Activated T-cell treated with anti-CD3 and anti-CD28 coated beads for 24 hours (primary cell): Measurements from ENCODE around the gene ATR.

ENCODE experiments used
- DNase-seq: peaks from one replicate; pipeline ENCODE4 v3.0.0-alpha.2; 2020; ENCODE audit warnings: low read depth

ATR gene

DNA sequence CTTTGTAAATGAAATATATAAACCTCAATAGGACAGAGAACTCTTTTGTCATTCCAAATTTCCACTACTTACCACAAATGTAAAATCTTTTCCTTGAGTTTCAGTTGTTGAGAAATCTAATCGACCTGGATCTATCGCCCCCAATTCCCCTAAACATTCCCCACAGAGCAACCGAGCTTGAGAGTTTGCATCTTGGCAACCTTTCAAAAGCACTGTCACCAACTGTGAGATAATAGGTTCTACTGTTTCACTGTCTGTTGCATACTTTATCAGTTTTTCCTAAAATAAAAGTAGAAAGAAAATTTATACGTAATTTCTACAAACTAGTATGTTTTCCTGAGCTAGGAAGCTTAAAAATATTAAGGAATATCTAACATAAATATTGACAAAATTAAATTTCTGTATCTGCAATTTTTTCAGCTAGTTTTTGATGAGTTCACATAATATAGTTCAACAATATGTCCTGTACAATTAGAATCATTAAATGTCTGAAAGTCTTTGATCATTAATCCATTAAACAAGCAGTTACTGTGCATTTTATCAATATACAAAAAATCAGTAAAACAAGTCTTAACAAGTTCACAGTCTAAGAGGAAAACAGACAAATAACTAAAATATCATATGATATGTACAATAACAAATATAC is 54.5 kb downstream of the ATR start:
- DNase-seq, result no peak

- DNase-seq, result no peak
These were observed 69.5 kb downstream of the ATR start for GRCh38 chr3:142509079-142509478.

GRCh38 chr3:142507241-142507640 is 71.3 kb downstream of the ATR start:
- no peak for DNase-seq

- DNase-seq, result no peak
These were observed 76.1 kb downstream of the ATR start for GRCh38 chr3:142502187-142502985.

DNA sequence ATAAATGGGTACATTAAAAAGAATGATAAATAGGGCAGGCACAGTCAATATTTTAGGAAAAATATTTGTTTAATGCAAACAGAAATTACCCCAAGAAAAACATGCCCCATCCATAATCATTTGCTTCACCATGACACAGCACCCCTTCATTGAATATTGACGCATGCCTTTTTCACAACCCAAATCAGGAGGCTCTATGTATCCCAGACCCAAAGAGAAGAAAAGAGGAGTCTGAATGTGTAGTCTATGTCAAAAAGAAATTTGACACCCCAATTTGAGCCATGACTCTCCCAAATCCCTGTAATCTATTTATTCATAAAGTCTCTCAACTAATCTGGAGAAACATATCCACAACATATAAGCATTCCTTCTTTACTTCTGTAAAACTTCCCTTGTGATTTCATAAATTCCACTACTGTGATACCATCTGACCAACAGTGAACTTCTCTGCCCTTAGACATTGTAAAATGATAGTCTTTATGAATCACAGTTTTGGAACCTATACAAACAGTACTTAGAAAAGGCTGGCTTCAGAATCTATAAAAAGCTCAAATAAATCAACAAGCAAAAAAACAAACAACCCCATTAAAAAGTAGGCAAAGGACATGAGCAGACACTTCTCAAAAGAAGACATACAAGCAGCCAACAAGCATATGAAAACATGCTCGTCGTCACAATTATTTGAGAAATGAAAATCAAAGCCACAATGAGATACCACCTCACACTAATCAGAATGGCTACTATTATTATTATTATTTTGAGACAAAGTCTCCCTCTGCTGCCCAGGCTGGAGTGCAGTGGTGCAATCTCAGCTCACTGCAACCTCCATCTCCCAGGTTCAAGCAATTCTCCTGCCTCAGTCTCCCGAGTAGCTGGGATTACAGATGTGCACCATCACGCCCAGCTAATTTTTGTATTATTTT is 77.3 kb downstream of the ATR start:
- DNase-seq, result no peak

GRCh38 chr3:142500211-142500610 is 78.3 kb downstream of the ATR start:
- no peak for DNase-seq

DNA sequence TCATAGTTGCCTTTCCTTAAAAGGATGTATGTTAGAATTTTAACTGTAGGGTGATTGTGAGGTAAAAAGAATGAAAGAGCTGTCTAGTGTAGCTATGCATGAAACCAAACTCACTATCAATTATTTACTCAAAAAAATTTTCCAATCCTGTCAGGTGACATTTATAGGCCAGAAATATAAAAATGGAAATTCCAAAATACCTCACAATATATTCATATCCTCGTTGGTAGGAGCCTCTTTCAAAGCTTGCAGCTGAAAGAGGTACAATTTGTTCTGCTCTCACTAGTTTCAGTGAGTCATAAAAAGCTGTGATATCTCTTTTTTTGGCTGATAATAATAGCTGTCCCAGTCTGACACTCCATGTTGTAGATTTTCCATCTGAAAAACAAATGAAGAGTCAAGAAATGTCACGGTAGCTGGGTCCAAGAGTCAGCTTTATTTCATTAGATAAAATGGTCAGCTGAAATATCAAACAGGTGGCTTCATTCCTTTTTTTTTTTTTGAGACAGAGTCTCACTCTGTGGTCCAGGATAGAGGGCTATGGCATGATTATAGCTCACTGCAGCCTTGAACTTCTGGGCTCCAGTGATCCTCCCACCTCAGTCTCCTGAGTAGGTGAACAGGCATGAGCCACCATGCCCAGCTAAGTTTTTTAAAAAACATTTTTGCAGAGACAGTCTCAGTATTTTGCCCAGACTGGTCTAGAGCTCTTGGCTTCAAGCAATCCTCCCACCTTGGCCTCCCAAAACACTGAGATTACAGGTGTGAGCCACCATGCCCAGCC is 79.9 kb downstream of the ATR start:
- DNase-seq, result no peak

DNA sequence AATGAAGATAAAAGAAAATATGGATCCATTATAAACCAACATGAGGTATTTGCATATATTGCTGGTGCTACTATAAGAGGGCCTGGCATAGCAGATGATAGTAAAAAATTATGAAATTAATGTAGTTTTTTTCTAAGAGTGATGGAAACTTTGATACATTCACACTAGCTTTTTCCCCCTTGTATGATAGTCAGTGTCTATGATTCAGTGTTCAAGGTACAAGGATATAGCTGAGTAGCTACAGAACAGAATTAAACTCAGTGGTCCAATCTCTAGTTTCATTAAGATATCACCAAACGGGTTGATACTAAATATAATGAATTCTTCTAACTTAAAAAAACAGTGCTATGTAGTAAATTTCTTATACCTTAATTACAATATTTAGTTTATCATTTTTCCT is 80.8 kb downstream of the ATR start:
- no peak for DNase-seq

DNA sequence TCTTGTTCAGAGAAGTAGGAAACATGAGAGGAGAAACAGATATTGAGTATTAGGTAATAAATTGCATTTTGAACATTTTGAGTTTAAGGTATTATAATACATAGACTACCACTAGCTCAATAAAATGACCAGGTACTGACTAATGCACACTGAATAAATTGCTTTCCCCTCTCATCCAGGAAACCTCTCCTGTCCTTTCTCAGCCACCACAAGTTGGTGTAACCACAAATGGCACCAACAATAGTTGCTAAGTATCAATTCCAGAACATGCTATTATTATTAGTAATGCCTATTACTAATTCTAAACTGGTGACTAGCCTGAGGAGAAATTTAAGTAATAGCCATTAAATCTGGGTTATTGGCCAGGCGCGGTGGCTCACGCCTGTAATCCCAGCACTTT is 83.4 kb downstream of the ATR start:
- DNase-seq, result no peak

DNA sequence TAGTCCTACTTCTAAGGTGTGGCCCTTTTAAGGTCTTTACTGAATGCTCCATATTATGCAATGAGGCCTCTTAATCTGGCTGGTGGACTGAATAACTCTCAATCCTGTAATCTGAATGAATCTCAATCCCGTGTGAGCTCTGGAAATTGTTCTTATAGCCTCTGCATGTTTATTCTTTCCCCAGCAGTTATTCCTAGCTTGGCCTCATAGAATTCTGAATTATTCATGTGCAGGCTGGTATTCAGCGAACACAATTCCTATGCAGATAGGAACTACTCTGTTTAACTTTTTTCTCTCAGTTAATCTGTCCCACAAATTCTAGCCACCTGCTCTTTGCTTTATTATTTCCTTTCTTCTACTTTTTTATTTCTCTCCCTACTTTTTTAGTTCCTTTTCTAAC is 86.3 kb downstream of the ATR start:
- no peak for DNase-seq

- DNase-seq, result no peak
These were observed 88.8 kb downstream of the ATR start for GRCh38 chr3:142489572-142490323.

GRCh38 chr3:142484912-142485435 is 93.6 kb downstream of the ATR start:
- DNase-seq, result no peak

DNA sequence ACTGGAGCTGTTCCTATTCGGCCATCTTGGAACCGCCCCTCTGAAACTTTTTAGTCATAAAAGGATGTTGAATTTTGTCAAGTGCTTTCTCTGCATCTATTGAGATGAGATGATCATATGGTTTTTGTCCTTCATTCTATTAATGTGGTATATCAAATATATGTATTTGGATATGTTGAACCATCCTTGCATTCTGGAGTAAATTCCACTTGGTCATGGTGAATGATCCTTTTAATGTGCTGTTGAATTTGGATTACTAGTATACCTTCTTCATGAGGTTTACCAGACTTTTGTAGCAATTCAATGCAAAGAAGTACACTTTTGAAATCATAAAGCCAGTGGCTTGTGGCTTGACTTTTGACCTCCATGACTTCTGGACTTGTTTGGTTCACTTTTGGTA is 97.3 kb downstream of the ATR start:
- no peak for DNase-seq

- DNase-seq, result no peak
These were observed 107.7 kb downstream of the ATR start for GRCh38 chr3:142470826-142471225.

DNA sequence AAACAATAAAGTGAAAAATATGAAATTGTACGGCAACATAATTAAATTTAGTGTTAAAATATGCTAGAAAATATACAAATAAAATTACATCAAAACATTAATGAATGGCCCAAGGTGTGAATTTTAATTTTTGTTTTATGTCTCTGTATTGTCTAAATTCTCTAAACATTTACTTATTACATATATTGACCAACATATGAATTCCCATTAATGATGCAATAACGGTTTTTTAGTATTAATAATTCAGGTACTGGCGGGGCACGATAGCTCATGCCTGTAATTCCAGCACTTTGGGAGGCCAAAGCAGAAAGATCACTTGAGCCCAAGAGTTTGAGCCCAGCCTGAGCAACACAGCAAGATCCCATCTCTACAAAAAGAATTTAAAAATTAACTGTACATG is 110.1 kb downstream of the ATR start:
- DNase-seq, result no peak

DNA sequence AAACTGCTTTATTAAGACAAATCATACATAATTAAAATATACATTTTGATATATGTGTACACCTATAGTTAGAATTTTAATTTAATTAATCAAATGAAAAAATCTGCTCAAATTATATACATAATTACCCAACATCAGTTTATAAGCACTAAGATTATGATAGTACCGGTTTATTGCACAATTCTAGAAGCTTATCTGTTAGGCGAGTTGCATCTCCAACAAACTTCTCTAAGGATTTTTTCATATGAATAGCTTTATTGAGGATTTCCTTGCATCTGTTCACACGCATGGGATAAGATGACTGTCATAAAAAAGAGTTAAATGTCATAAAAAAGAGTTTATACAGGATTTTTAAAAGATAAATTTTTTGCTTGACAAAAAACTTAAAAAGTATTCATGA is 110.8 kb downstream of the ATR start:
- DNase-seq, result no peak

- no peak for DNase-seq
These were observed 117.8 kb downstream of the ATR start for GRCh38 chr3:142460689-142461088.

GRCh38 chr3:142459929-142460328 is 118.6 kb downstream of the ATR start:
- no peak for DNase-seq

GRCh38 chr3:142459096-142459495 is 119.4 kb downstream of the ATR start:
- DNase-seq, result no peak

- DNase-seq, result no peak
These were observed 127.7 kb downstream of the ATR start for GRCh38 chr3:142450881-142451280.

- no peak for DNase-seq
These were observed 128.3 kb downstream of the ATR start for GRCh38 chr3:142450189-142450588.
